Measurements from ENCODE around the gene MACROD2.
"Not testable (repeated sequence)": the region's sequence is repeated elsewhere in the genome, so short reads cannot be mapped to it uniquely, and the experiment has no call there.

MACROD2 gene

GRCh38 chr20:14981486-14981885 is 986.2 kb downstream of the MACROD2 start:
- not testable (repeated sequence) for DNase-seq

GRCh38 chr20:14982324-14982723 is 987.0 kb downstream of the MACROD2 start:
- DNase-seq = not testable (repeated sequence)

GRCh38 chr20:14984305-14984704 is 989.0 kb downstream of the MACROD2 start:
- no peak for DNase-seq

GRCh38 chr20:14984768-14985622 is 989.7 kb downstream of the MACROD2 start:
- DNase-seq = no peak

- DNase-seq = no peak
These were observed 990.8 kb downstream of the MACROD2 start for GRCh38 chr20:14986026-14986655.

- DNase-seq = no peak
These were observed 991.3 kb downstream of the MACROD2 start for GRCh38 chr20:14986656-14987055.

- DNase-seq = no peak
These were observed 994.4 kb downstream of the MACROD2 start for GRCh38 chr20:14989535-14990290.

GRCh38 chr20:14991023-14991422 is 995.7 kb downstream of the MACROD2 start:
- DNase-seq = no peak

GRCh38 chr20:14992153-14992552 is 996.8 kb downstream of the MACROD2 start:
- DNase-seq = no peak

GRCh38 chr20:14992961-14993360 is 997.6 kb downstream of the MACROD2 start:
- DNase-seq = no peak

- no peak for DNase-seq
These were observed 1001.8 kb downstream of the MACROD2 start for GRCh38 chr20:14996883-14997672.

- no peak for DNase-seq
These were observed 1002.5 kb downstream of the MACROD2 start for GRCh38 chr20:14997791-14998190.

- no peak for DNase-seq
These were observed 1010.1 kb downstream of the MACROD2 start for GRCh38 chr20:15005300-15005986.

- no peak for DNase-seq
These were observed 1016.3 kb downstream of the MACROD2 start for GRCh38 chr20:15011631-15012030.

GRCh38 chr20:15012566-15012965 is 1017.2 kb downstream of the MACROD2 start:
- no peak for DNase-seq

- not testable (repeated sequence) for DNase-seq
These were observed 1021.6 kb downstream of the MACROD2 start for GRCh38 chr20:15016875-15017274.

- DNase-seq = no peak
These were observed 1023.6 kb downstream of the MACROD2 start for GRCh38 chr20:15018966-15019365.

GRCh38 chr20:15020845-15021244 is 1025.5 kb downstream of the MACROD2 start:
- no peak for DNase-seq

GRCh38 chr20:15022921-15023320 is 1027.6 kb downstream of the MACROD2 start:
- no peak for DNase-seq

GRCh38 chr20:15026759-15027158 is 1031.4 kb downstream of the MACROD2 start:
- DNase-seq = no peak

GRCh38 chr20:15030826-15031225 is 1035.5 kb downstream of the MACROD2 start:
- no peak for DNase-seq
